ENCODE results near the gene TMED3. TPM values are rescaled to one million over a fixed set of nuclear protein-coding genes. Genes with fewer than 3 reads are reported as not detected.

The TMED3 gene
- 212 and 218 TPM in 2 replicates for total RNA-seq (2014; rRNA removed; shearing (Covaris generic))

GRCh38 chr15:79310985-79311900 is at the start of gene TMED3:
Gene TMED3, plus strand, starts transcription at chr15:79311112. Its CDS starts 138 bp downstream, at chr15:79311250.
- peak; percentile 91 for DNase-seq (ENCODE audit: low spot score)

- no peak for DNase-seq (ENCODE audit: low spot score)
Observed at GRCh38 chr15:79261836-79262235, 49.1 kb upstream of the TMED3 start.

DNA sequence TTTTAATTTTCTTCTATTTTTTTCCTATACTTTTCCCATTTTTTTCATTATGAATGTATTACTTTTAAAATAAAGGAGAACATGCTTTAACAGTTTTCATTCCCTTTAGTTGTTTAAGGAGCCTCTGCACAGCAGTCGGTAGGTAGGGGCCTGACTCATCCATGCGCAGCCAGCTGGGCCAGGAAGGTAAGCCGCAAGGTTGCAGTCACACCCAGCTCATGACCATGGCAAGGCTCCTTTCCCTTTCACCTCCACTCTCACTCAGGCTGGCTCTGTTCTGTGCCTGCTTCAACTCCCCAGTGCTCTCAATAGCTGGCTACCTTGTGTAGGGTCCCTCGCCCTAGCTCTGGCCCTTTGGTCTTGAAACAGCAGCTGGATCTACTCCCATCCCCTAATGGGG is 45.7 kb upstream of the TMED3 start:
- DNase-seq (ENCODE audit: low spot score) = peak; percentile 36

DNA sequence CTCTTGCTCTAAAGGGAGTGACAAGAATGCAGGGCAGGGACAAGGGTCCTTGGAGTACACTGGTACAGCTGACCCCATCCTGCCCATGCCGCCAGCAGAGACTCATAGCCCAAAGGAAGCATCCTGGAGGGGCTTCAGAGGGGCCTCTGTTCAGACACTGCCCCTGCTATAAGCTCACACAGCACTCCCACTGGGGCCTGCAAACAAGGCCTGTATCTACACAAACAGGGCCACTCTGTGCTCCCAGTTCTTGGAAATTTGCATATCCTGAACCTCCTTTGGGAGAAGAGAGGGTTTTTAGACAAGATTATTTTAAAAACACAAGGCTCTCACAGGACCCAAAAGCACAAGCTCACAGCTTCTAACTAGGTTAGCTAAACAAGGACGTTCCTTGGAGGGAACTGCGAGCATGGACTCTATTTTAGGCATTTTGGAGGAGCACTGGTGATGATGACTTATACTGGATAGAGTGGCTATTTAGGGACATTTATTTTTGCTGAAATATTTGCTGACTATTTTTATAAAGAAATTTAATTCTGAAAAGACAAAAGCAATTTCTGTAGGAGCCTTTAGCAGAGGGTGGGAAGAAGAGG is 44.8 kb upstream of the TMED3 start:
- DNase-seq (ENCODE audit: low spot score) = no peak

DNA sequence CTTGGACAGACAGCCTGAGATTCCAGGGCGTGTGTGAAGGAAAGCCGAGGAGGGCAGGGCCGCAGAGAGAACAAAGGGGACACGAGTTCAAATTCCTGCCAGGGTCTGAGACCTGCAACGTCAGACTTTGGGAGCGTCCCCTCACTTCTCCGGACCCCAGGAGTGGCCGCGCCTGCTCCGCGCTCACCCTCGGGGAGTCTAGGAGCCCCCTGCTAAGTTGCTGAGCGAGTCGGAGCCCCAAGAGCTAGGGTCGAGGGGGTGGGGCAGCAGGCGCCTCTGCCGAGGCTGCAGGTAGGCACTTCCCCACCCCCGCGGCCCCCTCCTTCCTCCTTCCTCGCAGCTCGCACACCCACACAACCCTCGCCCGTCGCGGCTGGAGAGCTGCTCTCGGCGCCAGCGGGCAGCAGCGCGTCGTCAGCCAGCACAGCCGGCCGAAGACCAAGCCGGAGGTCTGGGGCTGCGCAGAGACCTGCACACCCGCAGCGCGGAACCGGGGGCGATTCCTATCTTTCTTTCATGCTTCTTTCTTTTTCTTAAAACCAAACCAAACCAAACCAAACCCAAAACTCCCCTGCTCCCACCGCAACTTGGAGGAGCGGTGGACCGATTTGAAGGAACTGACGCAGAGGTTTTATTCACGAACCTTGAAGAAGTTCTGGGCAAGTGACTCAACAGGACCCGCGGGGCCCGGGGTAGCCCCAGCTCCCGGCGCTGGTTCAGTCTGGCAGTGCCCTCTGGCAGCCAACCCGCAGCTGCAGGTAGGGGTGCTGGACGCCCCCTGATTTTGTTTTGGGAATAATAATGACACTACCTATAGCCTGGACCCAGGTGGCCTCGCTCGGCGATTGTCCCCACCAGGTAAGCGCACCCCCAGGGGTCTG is 28.3 kb upstream of the TMED3 start, which contains the start of gene ANKRD34C:
Gene ANKRD34C (plus strand): TSS at position 352 of the 881 bp plus-strand sequence. CDS start 10,563 bp downstream, outside the sequence.
- DNase-seq (ENCODE audit: low spot score) = no peak

DNA sequence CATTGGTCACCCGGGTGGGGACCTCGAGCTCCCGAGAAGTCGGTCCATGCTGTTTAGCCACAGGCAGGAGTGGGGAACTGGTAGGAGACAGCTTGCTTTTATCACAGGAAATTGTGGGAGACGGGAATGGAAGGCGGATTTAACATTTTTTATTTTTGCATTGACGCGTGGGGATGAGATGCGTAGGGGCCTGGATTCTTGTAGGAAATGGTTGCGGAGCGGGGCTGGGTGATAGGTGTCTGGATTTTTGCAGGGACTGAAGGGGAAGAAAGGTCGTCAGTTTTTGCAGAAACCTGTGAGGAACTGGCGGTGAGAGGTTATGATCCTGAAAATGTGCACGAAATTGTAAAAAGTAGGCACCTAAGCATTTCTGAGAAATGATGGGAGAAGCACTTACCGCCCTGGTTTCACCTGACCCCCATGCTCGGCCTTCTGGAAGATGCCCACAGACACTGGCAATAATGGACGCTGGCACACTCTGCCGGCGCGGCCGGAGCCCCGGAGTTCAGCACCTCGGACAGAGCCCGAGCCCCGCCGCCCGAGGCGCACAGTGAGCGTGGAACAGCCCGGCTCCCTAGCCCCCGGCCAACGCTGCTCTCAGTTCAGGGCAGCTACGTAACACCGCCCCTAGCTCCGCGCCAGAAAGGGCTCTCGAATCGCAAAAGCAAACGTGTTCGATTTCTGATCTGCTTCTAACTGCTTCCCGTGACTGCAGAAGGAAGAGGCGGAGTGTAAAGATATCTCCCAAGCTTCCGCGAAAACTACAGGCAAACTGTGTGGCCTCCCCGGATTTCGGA is 27.5 kb upstream of the TMED3 start:
- DNase-seq (ENCODE audit: low spot score) = no peak

DNA sequence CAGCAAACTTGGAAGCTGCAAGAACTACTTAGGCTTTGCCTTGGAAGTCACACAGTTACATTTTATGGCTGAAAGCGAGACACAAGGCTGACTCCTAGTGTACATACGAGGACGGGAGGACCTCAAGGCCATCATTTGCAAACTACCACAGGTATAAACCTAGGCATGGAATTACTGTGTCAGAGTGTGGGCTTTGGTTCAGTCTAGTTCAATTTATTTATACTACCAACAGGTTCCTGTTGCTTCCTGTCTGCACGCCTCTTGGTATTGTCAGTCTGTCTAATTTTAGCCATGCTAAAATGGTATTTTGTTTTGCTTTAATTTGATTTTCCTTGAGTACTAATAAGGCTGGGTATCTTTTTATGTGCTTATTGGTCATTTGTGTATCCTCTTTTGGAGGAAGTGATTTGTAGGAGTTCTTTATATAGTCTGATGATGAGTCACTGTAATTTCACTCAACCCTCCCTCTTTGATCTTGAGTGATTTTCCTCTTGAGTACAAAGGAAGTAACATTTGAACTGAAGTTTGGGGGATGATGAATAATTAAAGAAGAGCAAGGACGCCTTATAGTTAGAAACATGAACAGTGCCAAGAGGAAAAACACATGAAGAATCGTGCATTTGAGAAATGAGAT is 20.2 kb upstream of the TMED3 start:
- DNase-seq (ENCODE audit: low spot score) = peak; percentile 29

DNA sequence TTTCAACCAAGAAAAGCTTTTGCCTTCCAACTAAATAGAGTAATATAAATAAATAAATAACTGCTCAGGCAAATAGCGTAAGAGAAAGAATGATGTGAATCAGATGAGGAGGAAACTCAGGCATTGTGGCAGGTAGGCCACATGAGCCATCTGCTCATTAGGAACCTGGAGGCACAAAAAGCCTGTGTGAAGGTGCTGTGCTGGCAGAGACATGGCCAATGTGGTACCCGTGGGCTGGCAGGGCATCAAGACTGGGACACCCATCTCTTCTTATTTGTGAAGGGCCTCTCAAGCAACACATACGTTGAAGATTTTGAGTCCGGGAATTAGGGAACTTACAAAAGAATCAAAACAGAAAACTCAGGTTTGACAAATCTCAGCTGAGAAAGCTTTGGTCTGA is 18.9 kb upstream of the TMED3 start:
- no peak for DNase-seq (ENCODE audit: low spot score)

- no peak for DNase-seq (ENCODE audit: low spot score)
Observed at GRCh38 chr15:79294075-79294474, 16.8 kb upstream of the TMED3 start.

- DNase-seq (ENCODE audit: low spot score) = peak; percentile 44
Observed at GRCh38 chr15:79296583-79296982, 14.3 kb upstream of the TMED3 start.

- DNase-seq (ENCODE audit: low spot score) = no peak
Observed at GRCh38 chr15:79299126-79299840, 11.6 kb upstream of the TMED3 start.

DNA sequence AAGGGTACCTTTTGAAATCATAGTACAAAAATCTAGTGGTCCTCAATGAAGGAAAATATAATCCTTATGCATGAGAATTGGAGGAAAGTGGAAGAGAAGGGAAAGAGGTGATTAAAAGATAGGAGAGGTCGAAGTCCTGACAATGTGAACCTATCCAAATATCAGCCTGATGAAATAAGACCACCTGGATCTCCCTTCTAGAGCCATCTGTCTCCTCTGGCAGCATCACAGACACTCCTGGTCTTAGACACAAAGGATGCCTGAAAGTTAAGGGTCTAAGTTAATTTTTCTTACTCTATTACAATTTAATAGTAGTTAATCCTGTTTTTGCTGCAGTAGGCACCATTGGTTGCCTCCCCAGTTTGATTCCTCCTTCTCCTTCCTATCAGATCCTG is 11.1 kb upstream of the TMED3 start:
- DNase-seq (ENCODE audit: low spot score) = no peak

DNA sequence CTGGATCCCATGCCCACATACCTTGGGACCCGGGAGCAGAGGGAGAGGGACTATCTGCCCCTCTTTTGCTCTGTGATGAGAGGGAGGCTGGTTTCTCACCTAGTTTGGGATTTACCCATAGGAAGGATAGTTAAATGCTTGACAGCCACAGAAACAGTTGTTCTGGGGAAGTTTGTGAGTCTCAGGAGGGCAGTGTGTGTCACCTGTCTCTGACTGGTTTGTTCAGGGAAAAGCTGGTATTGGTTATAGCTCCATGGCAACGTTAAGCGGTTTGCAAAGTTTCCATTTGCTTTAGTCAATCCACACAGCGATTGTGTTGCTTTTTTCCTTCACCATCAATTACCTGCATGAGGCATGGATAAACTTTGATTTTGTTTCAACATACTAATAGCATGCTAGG is 3.7 kb upstream of the TMED3 start:
- no peak for DNase-seq (ENCODE audit: low spot score)

DNA sequence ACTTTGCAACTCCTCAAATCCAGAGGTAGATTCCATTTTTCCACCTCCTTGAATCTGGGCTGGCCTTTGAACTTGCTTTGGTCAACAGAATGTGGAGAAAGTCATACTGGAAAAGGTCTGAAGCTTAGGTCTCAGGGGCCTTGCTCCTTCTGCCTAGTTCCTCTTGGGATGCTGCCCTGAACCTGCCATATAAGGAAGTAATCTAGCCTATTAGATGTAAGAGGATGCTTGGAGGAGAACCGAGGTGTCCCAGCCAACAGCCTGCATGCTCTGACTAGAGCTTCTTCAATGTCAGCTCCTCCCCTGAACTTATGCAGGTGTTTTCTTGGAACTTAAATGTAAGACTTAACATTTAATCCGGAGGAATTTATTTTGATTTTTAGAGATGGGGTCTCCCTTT is 2.0 kb upstream of the TMED3 start:
- no peak for DNase-seq (ENCODE audit: low spot score)

GRCh38 chr15:79310612-79310984 is 314 bp upstream of the TMED3 start:
- peak; percentile 51 for DNase-seq (ENCODE audit: low spot score)

DNA sequence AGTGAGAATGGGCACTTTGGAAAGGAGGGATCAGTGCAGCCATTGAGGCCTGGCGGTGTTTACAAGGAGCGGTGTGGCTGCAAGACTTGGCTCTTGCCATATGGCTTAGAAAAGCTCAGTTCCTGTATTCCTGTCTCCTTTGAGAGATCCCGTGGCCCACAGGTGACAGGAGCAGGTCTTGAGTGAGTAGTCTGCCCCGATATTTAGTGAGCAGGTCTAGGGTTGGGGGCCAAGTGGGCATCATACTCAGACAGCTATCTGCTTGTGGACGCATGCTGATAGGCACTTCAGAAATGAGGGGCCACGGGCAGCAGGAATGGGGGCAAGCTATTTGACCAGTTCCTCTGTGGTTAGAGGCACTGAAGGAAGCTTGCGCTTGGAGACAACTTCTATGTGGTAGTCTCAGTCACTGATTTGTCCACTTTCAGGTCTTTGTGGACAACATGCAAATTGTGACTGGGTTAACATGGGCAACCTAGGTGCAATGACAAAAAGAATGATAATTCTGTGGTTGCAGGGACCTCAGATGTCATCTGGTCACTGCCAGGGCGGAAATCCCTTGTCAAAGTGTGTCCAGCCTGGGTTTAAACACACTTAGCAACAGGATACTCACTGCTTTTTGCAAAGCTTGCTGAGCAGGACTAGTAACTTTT is 1.1 kb downstream of the TMED3 start:
- no peak for DNase-seq (ENCODE audit: low spot score)

DNA sequence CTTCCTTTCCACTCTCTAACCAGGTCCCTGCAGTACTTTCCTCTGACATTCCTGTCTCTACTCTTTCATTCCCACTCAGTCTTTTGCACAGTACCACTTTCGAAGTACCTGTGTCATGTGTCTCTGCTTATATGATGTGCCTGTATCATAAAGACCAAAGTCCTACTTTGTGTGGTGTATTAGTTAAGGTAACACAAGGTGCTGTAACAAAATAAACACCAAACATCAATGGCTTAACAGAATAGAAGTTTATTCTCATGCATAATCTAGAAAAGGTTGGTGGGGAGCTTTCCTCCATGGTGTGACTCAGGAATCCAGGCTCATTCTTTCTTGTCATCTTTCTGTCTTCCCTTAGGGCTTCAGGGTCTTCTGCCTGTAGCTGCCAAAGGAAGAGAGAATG is 3.3 kb downstream of the TMED3 start:
- no peak for DNase-seq (ENCODE audit: low spot score)

DNA sequence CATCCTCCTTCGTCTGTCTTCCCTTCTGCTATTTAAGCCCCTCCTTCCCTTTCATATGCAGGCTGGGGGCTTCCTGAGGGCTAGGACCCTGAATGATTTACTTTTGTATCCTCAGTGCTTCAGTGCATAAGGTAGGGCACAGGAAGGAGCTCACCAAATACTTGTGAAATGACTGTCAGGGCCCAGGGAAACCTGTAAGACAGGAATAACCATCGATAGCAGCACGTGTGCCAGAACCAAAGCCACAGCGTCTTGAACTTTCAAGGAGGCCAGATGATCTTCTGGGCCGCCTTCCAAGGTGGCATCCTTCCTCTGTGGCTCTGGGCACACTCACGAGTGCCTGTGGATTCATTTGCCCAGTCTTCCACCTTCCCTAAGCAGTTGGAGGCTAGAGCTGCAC is 3.9 kb downstream of the TMED3 start:
- DNase-seq (ENCODE audit: low spot score) = peak; percentile 49

- no peak for DNase-seq (ENCODE audit: low spot score)
Observed at GRCh38 chr15:79315623-79316328, 4.9 kb downstream of the TMED3 start.
